Naive B cell (primary cell): ENCODE measurements around the gene OR10G3. TPM values are rescaled to one million over a fixed set of nuclear protein-coding genes. Genes with fewer than 3 reads are reported as not detected.
"Not testable (repeated sequence)": the region's sequence is repeated elsewhere in the genome, so short reads cannot be mapped to it uniquely, and the experiment has no call there.

Experiments used
- ATAC-seq, 2 donors: fragments of 150-1000 bp; cut with Tn5 transposase; 2 replicates each; pipeline ENCODE4 v1.10.0; 2021; ENCODE audit warnings: low read depth in 2 of 2, mild to moderate bottlenecking in 2 of 2, moderate library complexity in 2 of 2
- DNase-seq: peaks from one replicate; pipeline ENCODE4 v3.0.0; 2022
- H3K27ac Mint-ChIP-seq, 6 donors: one replicate each; pipeline ENCODE4 v1.8.0; 2020 to 2022; ENCODE audit warnings: mild to moderate bottlenecking in 6 of 6, mixed read lengths in 6 of 6, moderate library complexity in 5 of 6, inconsistent platforms in 2 of 6
- H3K27me3 Mint-ChIP-seq, 3 donors: one replicate each; pipeline ENCODE4 v1.8.0; 2021 to 2022; ENCODE audit warnings: mixed read lengths in 3 of 3, mild to moderate bottlenecking in 1 of 3
- H3K36me3 Mint-ChIP-seq, 2 donors: one replicate each; pipeline ENCODE4 v1.8.0; 2020 to 2022; ENCODE audit warnings: mixed read lengths in 2 of 2, inconsistent platforms in 1 of 2, mild to moderate bottlenecking in 1 of 2
- H3K4me1 Mint-ChIP-seq, 3 donors: one replicate each; pipeline ENCODE4 v1.8.0; 2020 to 2022; ENCODE audit warnings: mixed read lengths in 3 of 3, inconsistent platforms in 1 of 3, mild to moderate bottlenecking in 1 of 3, moderate library complexity in 1 of 3
- H3K4me3 Mint-ChIP-seq, 8 donors: one replicate each; pipeline ENCODE4 v1.8.0; 2020 to 2022; ENCODE audit warnings: mild to moderate bottlenecking in 8 of 8, mixed read lengths in 8 of 8, moderate library complexity in 8 of 8, inconsistent platforms in 2 of 8
- H3K9me3 Mint-ChIP-seq, 7 donors: one replicate each; pipeline ENCODE4 v1.8.0; 2020 to 2022; ENCODE audit warnings: mixed read lengths in 7 of 7, mild to moderate bottlenecking in 5 of 7, inconsistent platforms in 2 of 7, moderate library complexity in 1 of 7
- polyA plus RNA-seq, 6 donors: library from polyadenylated mRNA; unstranded; fragments of 300-500 nt; fragmentation: Illumina TruSeq; gene quantifications; one replicate each; pipeline ENCODE4 v1.2.3, GENCODE V29; 2021; ENCODE audit warnings: low read depth in 6 of 6

The OR10G3 gene
- polyA plus RNA-seq, 6 donors from 2014 or later = not detected

GRCh38 chr14:21544588-21544987 lies 35.3 kb downstream of the OR10G3 start:
- not testable (repeated sequence) for H3K9me3 Mint-ChIP-seq, H3K36me3 Mint-ChIP-seq, H3K4me3 Mint-ChIP-seq, DNase-seq, H3K4me1 Mint-ChIP-seq, ATAC-seq, H3K27ac Mint-ChIP-seq
- peaks cover 14 to 25% (median 23%) of the 10 kb centered on the region in 3 donors for H3K27me3 Mint-ChIP-seq

DNA sequence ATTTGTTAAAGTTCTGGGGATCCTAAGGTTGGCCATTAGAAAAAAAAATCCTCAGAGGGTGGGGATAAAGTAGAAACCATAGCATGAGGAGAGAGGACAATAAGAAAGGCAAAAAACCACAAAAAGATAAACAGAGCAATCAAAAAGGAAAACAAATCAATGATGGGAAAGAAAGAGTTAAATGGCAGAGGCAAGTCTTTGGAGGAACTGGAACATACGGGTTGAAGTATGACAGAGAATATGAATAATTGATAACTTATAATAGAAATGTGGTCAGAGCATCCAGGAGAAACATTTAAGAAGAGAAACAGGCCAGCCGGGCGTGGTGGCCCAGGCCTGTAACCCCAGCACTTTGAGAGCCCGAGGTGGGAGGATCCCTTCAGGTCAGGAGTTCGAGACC lies 35.9 kb downstream of the OR10G3 start:
- H3K4me3 Mint-ChIP-seq = no peak overlapping the region
- peak overlapping the region in 1 of 6 donors; percentile 11 for H3K27ac Mint-ChIP-seq
- DNase-seq (no peak), ATAC-seq (no peak)
- peaks cover 20 to 32% (median 29%) of the 10 kb centered on the region in 3 donors for H3K27me3 Mint-ChIP-seq
- H3K9me3 Mint-ChIP-seq = no peaks in the 10 kb centered on the region
- no peaks in the 10 kb centered on the region for H3K4me1 Mint-ChIP-seq
- H3K36me3 Mint-ChIP-seq = no peaks in the 10 kb centered on the region

DNA sequence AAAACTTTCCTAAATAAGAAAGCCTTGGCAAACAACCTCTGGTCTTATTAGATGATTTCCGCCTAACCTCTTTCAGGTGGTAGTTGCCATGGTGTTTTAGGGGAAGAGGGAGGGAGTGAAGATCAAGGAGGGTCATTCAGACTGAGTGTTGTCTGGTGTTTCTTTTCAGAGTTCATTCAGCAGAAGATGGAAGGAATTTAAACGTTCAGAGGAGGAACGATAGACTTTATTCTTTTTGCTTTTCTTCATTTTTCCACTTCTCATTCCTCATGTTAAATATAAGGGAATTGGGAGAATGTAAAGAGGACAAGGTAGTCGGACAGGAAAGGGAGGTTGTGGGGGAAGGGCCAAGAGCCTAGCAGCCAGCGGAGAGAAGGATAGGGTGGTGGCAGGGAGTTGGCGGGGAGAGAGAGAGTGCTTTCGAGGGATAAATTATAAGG lies 36.3 kb downstream of the OR10G3 start:
- H3K36me3 Mint-ChIP-seq = no peaks in the 10 kb centered on the region
- H3K4me1 Mint-ChIP-seq = no peaks in the 10 kb centered on the region
- DNase-seq = no peak
- H3K27me3 Mint-ChIP-seq = peaks cover 24 to 36% (median 33%) of the 10 kb centered on the region in 3 donors
- H3K27ac Mint-ChIP-seq = peak overlapping the region in 1 of 6 donors; percentile 11
- H3K9me3 Mint-ChIP-seq = no peaks in the 10 kb centered on the region
- no peak for ATAC-seq
- H3K4me3 Mint-ChIP-seq = no peak overlapping the region

- H3K27ac Mint-ChIP-seq = no peak overlapping the region
Observed at GRCh38 chr14:21541413-21542074, 38.3 kb downstream of the OR10G3 start.

DNA sequence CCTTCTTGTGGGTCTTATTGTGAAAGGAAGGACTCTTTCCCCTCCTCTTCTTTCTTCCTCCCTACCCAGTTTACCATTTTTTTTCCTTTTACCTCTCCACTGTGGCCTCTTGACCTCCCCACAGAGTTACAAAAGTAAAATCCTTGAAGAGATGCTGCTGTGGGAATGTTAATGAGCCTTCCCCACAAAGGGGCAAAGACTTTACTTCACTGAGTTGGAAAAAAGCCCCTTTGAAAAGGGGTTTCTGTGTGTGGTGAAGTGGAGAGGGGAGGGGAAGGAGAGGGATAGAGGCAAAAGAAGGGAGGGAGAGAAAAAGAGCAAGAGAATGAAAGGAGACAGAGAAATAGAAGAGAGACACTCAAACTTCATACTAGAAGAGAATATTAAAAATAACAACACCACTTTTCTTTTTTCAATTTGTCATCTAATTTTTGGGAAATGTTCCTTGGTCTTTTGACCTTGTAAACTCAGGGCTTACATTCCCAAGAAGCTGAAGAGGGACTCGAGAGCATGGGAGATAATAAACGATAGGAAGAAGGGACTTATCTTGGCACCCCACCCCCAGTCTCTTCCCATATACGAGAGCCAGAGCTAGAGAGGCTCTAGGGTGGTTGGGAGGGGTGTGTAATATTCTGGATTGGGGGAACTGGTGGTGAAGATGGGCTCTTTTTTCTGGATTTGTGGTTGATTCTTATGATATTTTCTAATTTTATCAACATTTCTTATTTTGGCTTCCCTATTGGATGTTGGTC lies 40.5 kb downstream of the OR10G3 start:
- Mint-ChIP-seq H3K4me3 (peak overlapping the region in 1 of 8 donors; percentile 61), H3K4me1 (peaks cover 7 to 13% (median 8%) of the 10 kb centered on the region in 3 donors), H3K27ac (no peak overlapping the region), H3K36me3 (peaks cover 0 to 4% of the 10 kb centered on the region in 2 donors), H3K9me3 (no peaks in the 10 kb centered on the region), H3K27me3 (peaks cover 57 to 74% (median 71%) of the 10 kb centered on the region in 3 donors)
- ATAC-seq (no peak), DNase-seq (no peak)

More at GRCh38 chr14:21541413-21542074, 38.3 kb downstream of the OR10G3 start:
- Mint-ChIP-seq H3K9me3 (no peaks in the 10 kb centered on the region), H3K4me1 (peaks cover 3 to 8% (median 7%) of the 10 kb centered on the region in 3 donors), H3K4me3 (no peak overlapping the region), H3K36me3 (peaks cover 0 to 4% of the 10 kb centered on the region in 2 donors), H3K27me3 (peaks cover 41 to 54% (median 49%) of the 10 kb centered on the region in 3 donors)
- no peak for DNase-seq
- ATAC-seq = no peak

GRCh38 chr14:21537090-21537424 lies 42.8 kb downstream of the OR10G3 start:
- peak overlapping the region in 5 of 8 donors; percentile 20 to 85 (median 29) for H3K4me3 Mint-ChIP-seq
- peaks cover 7 to 13% (median 8%) of the 10 kb centered on the region in 3 donors for H3K4me1 Mint-ChIP-seq
- no peaks in the 10 kb centered on the region for H3K9me3 Mint-ChIP-seq
- no peak for ATAC-seq
- peak overlapping the region in 1 of 6 donors; percentile 22 for H3K27ac Mint-ChIP-seq
- H3K27me3 Mint-ChIP-seq = peaks cover 60 to 74% (median 71%) of the 10 kb centered on the region in 3 donors
- peaks cover 0 to 4% of the 10 kb centered on the region in 2 donors for H3K36me3 Mint-ChIP-seq
- DNase-seq = no peak

DNA sequence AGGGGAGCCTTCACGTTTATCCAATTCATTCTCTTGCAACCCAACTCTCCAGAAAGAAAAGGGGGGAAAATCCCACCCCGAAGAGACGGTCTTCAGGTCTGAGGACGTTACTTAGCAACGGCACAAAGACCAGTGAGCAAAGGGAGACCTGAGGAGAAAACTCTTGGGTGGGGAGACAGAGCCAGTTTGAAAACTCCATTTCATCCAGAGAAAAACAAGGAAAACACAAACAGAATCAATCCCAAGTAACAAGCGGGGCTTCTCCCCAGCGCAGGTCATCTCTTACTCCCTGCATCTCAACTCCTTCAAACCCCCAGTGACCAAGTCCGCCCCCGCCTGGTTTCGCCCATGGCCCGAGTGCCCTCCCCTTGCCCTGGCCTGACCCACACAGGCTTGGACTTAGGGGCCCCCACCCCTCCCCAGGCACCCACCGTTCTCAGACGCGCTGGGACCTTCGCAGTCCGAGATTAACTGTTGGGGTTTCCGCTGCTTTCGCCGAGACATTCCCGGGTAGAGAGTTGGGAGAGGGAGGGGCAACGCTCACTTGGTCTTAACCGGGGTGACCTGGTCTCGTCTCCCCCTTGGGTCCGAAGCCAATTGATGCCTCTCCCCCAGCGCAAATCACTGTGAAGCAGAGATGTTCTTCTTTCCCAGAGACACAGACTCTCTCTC lies 43.3 kb downstream of the OR10G3 start:
- ATAC-seq (peak in 1 of 2 donors; percentile 14), DNase-seq (no peak)
- Mint-ChIP-seq H3K36me3 (peaks cover 0 to 4% of the 10 kb centered on the region in 2 donors), H3K4me1 (peaks cover 7 to 13% (median 8%) of the 10 kb centered on the region in 3 donors), H3K4me3 (peak overlapping the region in 5 of 8 donors; percentile 20 to 85 (median 29)), H3K27me3 (peaks cover 63 to 75% (median 73%) of the 10 kb centered on the region in 3 donors), H3K27ac (peak overlapping the region in 1 of 6 donors; percentile 43), H3K9me3 (no peaks in the 10 kb centered on the region)

DNA sequence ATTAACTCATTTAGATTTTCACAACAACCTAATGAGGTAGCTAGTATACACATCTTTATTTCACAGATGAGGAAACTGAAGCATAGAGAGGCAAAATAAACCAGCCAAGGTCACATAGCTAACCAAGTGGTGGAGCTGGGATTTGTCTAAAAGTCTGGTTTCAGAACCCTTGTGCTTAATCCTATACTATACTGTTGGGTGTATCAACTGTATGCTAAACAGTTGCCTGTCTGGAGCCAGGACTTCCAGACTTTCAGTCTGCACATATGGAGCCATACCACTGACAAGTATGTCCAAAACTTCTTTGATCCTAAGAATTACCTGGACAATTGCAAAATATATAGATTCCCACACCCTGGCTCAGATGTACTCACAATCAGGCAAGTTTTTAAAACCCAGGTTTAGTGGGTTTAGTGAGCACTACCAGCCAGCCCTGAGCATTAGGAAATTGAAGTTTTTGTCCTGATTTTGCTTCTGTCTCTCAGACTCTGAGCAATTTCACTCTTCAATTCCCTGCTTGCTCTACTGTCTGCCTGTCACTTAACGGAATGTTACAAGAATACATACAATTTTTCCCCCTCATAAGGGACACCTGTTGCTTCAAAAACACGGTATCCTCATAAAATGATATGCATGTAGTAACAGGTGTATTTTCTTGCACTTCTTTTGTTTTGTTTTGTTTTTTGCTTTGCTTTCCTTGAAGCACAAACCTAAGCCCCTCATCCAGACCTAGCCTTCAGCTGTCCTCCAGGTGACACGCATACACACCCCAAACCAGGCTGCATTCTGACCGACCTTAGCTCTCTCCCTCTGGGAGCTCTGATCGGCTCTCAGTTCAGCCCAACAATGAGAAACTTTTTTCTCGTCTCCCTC lies 44.1 kb downstream of the OR10G3 start:
- Mint-ChIP-seq H3K4me1 (peaks cover 7 to 13% (median 8%) of the 10 kb centered on the region in 3 donors), H3K27ac (no peak overlapping the region), H3K36me3 (peaks cover 0 to 4% of the 10 kb centered on the region in 2 donors), H3K9me3 (no peaks in the 10 kb centered on the region), H3K27me3 (peaks cover 63 to 75% (median 68%) of the 10 kb centered on the region in 3 donors), H3K4me3 (peak overlapping the region in 2 of 8 donors; percentile 30 to 65)
- ATAC-seq (no peak), DNase-seq (no peak)

DNA sequence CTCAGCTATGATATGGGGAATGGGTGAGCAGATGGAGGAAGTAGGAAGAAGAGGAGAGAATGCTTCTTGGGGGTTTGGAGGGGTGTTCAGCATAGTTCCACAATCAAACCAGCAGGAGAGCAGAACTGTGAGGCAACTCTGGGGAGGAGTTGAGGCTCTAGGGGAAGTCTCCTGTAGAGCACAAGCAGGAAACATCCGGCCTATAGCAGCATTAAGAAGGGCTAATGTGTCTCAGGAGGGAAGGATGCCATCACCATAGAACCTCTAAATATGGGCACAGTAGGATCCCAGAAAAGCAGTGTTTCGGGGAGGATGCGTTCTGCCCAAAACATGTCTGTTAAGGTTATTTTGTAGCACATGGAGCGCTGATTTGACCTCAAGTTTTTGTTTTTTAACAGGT lies 45.3 kb downstream of the OR10G3 start:
- peaks cover 59 to 70% (median 66%) of the 10 kb centered on the region in 3 donors for H3K27me3 Mint-ChIP-seq
- H3K27ac Mint-ChIP-seq = no peak overlapping the region
- H3K4me3 Mint-ChIP-seq = no peak overlapping the region
- H3K4me1 Mint-ChIP-seq = peaks cover 7 to 13% (median 8%) of the 10 kb centered on the region in 3 donors
- peaks cover 0 to 4% of the 10 kb centered on the region in 2 donors for H3K36me3 Mint-ChIP-seq
- H3K9me3 Mint-ChIP-seq = no peaks in the 10 kb centered on the region
- no peak for ATAC-seq
- DNase-seq = no peak

DNA sequence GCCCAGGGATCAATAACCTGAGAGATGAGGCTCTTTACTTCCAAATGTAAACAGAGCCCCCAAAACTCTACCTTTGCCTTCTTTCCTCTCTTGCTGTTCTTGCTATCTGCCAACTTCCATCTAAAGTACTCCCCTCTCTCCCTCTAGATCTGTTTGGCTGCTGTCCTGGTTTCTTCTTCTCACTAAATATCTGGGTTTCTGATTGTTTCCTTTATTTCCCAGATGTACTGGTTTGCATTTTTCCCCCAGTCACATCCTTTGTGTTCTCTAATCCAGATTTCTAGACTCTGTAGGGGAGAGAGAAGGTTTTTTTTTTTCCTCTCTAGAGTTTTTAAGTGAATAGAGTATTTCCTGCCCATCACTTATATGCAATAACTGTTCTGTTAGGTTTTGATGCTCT lies 46.6 kb downstream of the OR10G3 start:
- Mint-ChIP-seq H3K4me3 (no peak overlapping the region), H3K36me3 (peaks cover 0 to 2% of the 10 kb centered on the region in 2 donors), H3K27me3 (peaks cover 51 to 57% (median 53%) of the 10 kb centered on the region in 3 donors), H3K9me3 (no peaks in the 10 kb centered on the region), H3K27ac (no peak overlapping the region), H3K4me1 (peaks cover 7 to 13% (median 8%) of the 10 kb centered on the region in 3 donors)
- ATAC-seq (no peak), DNase-seq (no peak)

GRCh38 chr14:21529515-21529914 lies 50.4 kb downstream of the OR10G3 start:
- Mint-ChIP-seq H3K27ac (no peak overlapping the region), H3K4me1 (peaks cover 11 to 14% (median 13%) of the 10 kb centered on the region in 3 donors), H3K27me3 (peaks cover 22 to 32% (median 22%) of the 10 kb centered on the region in 3 donors), H3K9me3 (peaks cover 0 to 1% (median 0%) of the 10 kb centered on the region in 7 donors), H3K36me3 (no peaks in the 10 kb centered on the region), H3K4me3 (no peak overlapping the region)
- ATAC-seq (no peak), DNase-seq (no peak)
